HFF-Myc (cell line): ENCODE results near the gene PRODH2.

Experiments used
- DNase-seq: peaks from one replicate; pipeline ENCODE4 v3.0.0-alpha.2; 2011; ENCODE audit warnings: low read depth; ENCODE audit errors: extremely low read depth
- H3K4me3 ChIP-seq: replicated peaks from 2 replicates; pipeline ENCODE4 v1.5.1; 2011; ENCODE audit warnings: low read depth, mild to moderate bottlenecking, control low read depth, low read length
- CTCF ChIP-seq: IDR thresholded peaks from 2 replicates; pipeline ENCODE4 v1.5.1; 2012; ENCODE audit warnings: mild to moderate bottlenecking, low read depth, low read length, control low read depth; ENCODE audit errors: missing control alignments

Gene PRODH2

DNA sequence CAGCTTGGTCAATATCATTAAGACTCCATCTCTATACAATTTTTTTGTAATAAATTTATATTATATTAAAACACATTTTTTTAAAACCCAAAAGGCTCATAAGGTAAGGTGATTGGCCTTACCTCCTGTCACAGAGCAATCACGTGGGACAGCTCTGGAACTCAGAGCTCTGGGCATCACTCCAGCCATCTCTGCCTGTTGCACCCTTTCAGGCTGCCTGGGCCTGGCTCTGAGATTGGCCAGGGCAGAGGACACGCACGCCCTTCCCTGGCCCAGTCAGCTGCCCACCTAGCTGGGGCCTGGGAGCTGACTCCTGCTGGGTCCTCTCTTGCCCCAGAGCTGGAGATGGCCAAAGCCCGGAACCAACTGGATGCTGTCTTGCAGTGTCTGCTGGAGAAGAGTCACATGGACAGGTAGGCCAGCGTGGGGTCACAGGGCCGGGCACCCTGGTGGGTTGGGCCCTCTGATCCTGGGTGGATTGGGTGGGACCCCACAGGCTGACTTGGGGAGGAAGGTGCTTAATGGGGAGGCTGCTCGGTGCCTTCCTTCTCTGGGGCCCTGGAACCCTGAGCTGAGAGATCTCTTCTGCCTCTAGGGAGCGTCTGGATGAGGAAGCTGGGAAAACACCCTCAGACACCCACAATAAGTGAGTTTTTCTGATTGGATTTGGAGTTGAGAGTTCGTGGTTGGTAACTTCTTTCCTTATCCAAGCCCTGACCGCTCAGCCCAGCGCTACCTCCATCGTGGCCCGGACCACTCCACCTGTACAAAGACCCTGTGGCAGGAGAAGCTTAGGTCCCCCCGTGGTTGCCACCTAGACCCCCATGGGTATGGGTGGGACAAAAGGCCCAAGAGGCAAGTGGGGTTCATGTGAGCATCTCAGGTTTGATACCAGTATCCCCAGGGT lies 60.6 kb downstream of the PRODH2 start:
- TF ChIP-seq CTCF: no peak
- H3K4me3 ChIP-seq: no peak overlapping the region
- no peak for DNase-seq

GRCh38 chr19:35750167-35750566 lies 62.5 kb downstream of the PRODH2 start:
- DNase-seq: no peak
- no peak for TF ChIP-seq CTCF
- no peak overlapping the region for H3K4me3 ChIP-seq
